SU-DHL-6 (cell line): ENCODE results near the gene ATP9A.
"Not testable (repeated sequence)": the region's sequence is repeated elsewhere in the genome, so short reads cannot be mapped to it uniquely, and the experiment has no call there.

Experiments
- H2AFZ ChIP-seq: fragments of 200-600 bp; sonication (generic); 2 replicates; pipeline ENCODE4 v1.6.1; 2014; ENCODE audit warnings: low read depth, mild to moderate bottlenecking, moderate library complexity, mixed read lengths, antibody characterized with exemption, low read length; ENCODE audit not compliant: severe bottlenecking
- H3F3A ChIP-seq: fragments of 200-600 bp; shearing (Covaris generic); 2 replicates; pipeline ENCODE4 v1.6.0; 2016; ENCODE audit warnings: antibody characterized with exemption, mild to moderate bottlenecking; ENCODE audit not compliant: insufficient read depth
- H3K27ac ChIP-seq: fragments of 200-600 bp; sonication (generic); 2 replicates; pipeline ENCODE4 v1.5.1; 2016; ENCODE audit warnings: low read depth, mild to moderate bottlenecking, low read length, moderate library complexity, mixed read lengths
- H3K27me3 ChIP-seq: fragments of 200-600 bp; sonication (generic), shearing (Covaris generic); 2 replicates; pipeline ENCODE4 v1.6.0; 2014; ENCODE audit warnings: mild to moderate bottlenecking, low read length
- H3K36me3 ChIP-seq: fragments of 200-600 bp; sonication (generic); 2 replicates; pipeline ENCODE4 v1.6.1; 2014; ENCODE audit warnings: mild to moderate bottlenecking, low read length, mixed read lengths
- H3K4me2 ChIP-seq: fragments of 300-600, 200-600 bp; shearing (Covaris generic), sonication (generic); 2 replicates; pipeline ENCODE4 v1.6.0; 2014; ENCODE audit warnings: low read length, low read depth, mild to moderate bottlenecking; ENCODE audit not compliant: poor library complexity, severe bottlenecking
- H3K4me3 ChIP-seq: fragments of 200-600 bp; sonication (generic); 2 replicates; pipeline ENCODE4 v1.5.1; 2014; ENCODE audit warnings: antibody characterized with exemption, low read length, mild to moderate bottlenecking, mixed read lengths; ENCODE audit not compliant: insufficient read depth, poor library complexity, severe bottlenecking
- H3K79me2 ChIP-seq: fragments of 200-600 bp; sonication (generic); 2 replicates; pipeline ENCODE4 v1.6.1; 2014; ENCODE audit warnings: mild to moderate bottlenecking, low read length, moderate library complexity; ENCODE audit not compliant: insufficient read depth
- H3K9ac ChIP-seq: fragments of 200-600 bp; sonication (generic); 2 replicates; pipeline ENCODE4 v1.7.0; 2014; ENCODE audit warnings: mild to moderate bottlenecking, low read length
- H3K9me2 ChIP-seq: fragments of 200-600 bp; sonication (generic); replicated peaks from 2 replicates; pipeline ENCODE4 v1.6.1; 2014; ENCODE audit warnings: low read length; ENCODE audit not compliant: insufficient read depth
- H3K9me3 ChIP-seq: fragments of 200-600 bp; sonication (generic); 2 replicates; pipeline ENCODE4 v1.6.1; 2014; ENCODE audit warnings: low read length, mixed read lengths; ENCODE audit not compliant: insufficient read depth
- H4K20me1 ChIP-seq: fragments of 200-600 bp; sonication (generic); 2 replicates; pipeline ENCODE4 v1.6.1; 2014; ENCODE audit warnings: low read depth, mild to moderate bottlenecking, antibody characterized with exemption, low read length, moderate library complexity, mixed read lengths
- CTCF ChIP-seq: fragments of 200-600 bp; sonication (generic); IDR thresholded peaks from one replicate; pipeline ENCODE4 v1.5.1; 2017; ENCODE audit warnings: antibody characterized with exemption, mild to moderate bottlenecking, low read length, moderate library complexity; ENCODE audit not compliant: insufficient read depth, poor library complexity, severe bottlenecking
- EZH2phosphoT487 ChIP-seq: fragments of 200-600 bp; sonication (generic), shearing (Covaris generic); conservative IDR thresholded peaks from 2 replicates; pipeline ENCODE4 v1.6.1; 2018; ENCODE audit warnings: mild to moderate bottlenecking, antibody characterized with exemption, low read length, moderate library complexity, mixed read lengths

The ATP9A gene

GRCh38 chr20:51727872-51728271 lies 40.3 kb downstream of the ATP9A start:
- no peak overlapping the region for H3K4me3 ChIP-seq
- no peaks in the 10 kb centered on the region for H3K36me3 ChIP-seq
- no peak overlapping the region for H3K4me2 ChIP-seq
- no peaks in the 10 kb centered on the region for H3K79me2 ChIP-seq
- no peaks in the 10 kb centered on the region for H3F3A ChIP-seq
- no peak overlapping the region for H3K27ac ChIP-seq
- H4K20me1 ChIP-seq, result no peaks in the 10 kb centered on the region
- no peak for TF ChIP-seq EZH2phosphoT487
- no peak for TF ChIP-seq CTCF
- no peaks in the 10 kb centered on the region for H3K9me2 ChIP-seq
- H3K9me3 ChIP-seq, result no peaks in the 10 kb centered on the region
- H2AFZ ChIP-seq, result no peak overlapping the region
- H3K9ac ChIP-seq, result no peak overlapping the region
- H3K27me3 ChIP-seq, result no peaks in the 10 kb centered on the region

- H3F3A ChIP-seq, result no peaks in the 10 kb centered on the region
- H3K9me3 ChIP-seq, result no peaks in the 10 kb centered on the region
- no peaks in the 10 kb centered on the region for H3K9me2 ChIP-seq
- H3K27ac ChIP-seq, result no peak overlapping the region
- H4K20me1 ChIP-seq, result no peaks in the 10 kb centered on the region
- no peak overlapping the region for H2AFZ ChIP-seq
- no peak overlapping the region for H3K9ac ChIP-seq
- no peak overlapping the region for H3K4me3 ChIP-seq
- H3K4me2 ChIP-seq, result no peak overlapping the region
- TF ChIP-seq CTCF, result no peak
- no peaks in the 10 kb centered on the region for H3K27me3 ChIP-seq
- H3K36me3 ChIP-seq, result no peaks in the 10 kb centered on the region
- no peaks in the 10 kb centered on the region for H3K79me2 ChIP-seq
These were observed 42.5 kb downstream of the ATP9A start for GRCh38 chr20:51725584-51726176.

GRCh38 chr20:51723026-51723425 lies 45.2 kb downstream of the ATP9A start:
- H3K79me2 ChIP-seq, H4K20me1 ChIP-seq, H3K9ac ChIP-seq, H3K4me3 ChIP-seq, H3K9me3 ChIP-seq, H2AFZ ChIP-seq, H3K27ac ChIP-seq, H3K4me2 ChIP-seq, H3K27me3 ChIP-seq, H3F3A ChIP-seq, H3K9me2 ChIP-seq, H3K36me3 ChIP-seq: not testable (repeated sequence)

- H3K36me3 ChIP-seq, H2AFZ ChIP-seq: not testable (repeated sequence)
These were observed 45.9 kb downstream of the ATP9A start for GRCh38 chr20:51722246-51722645.

More at GRCh38 chr20:51722246-51722645, 45.9 kb downstream of the ATP9A start:
- not testable (repeated sequence) for H3K27me3 ChIP-seq, H3K79me2 ChIP-seq, H3K27ac ChIP-seq, H3K4me3 ChIP-seq, H3K9me3 ChIP-seq, H3K9ac ChIP-seq, H3K4me2 ChIP-seq, H3K9me2 ChIP-seq, H4K20me1 ChIP-seq, H3F3A ChIP-seq
